WERI-Rb-1 (cell line): ENCODE results near the gene IFNL1.

Source experiments
- DNase-seq: peaks from one replicate; pipeline ENCODE4 v3.0.0-alpha.2; 2020
- H3K27ac ChIP-seq: fragments of 250-450 bp; sonication (Bioruptor Pico); 2 replicates; pipeline ENCODE4 v1.5.1; 2020; ENCODE audit warnings: mild to moderate bottlenecking, moderate library complexity
- H3K27me3 ChIP-seq: fragments of 250-450 bp; sonication (Bioruptor Pico); 2 replicates; pipeline ENCODE4 v1.5.1; 2021; ENCODE audit warnings: mild to moderate bottlenecking, low read depth, moderate library complexity; ENCODE audit not compliant: insufficient read depth, severe bottlenecking
- H3K36me3 ChIP-seq: fragments of 250-450 bp; sonication (Bioruptor Pico); 2 replicates; pipeline ENCODE4 v1.5.1; 2020; ENCODE audit warnings: mild to moderate bottlenecking, moderate library complexity
- H3K4me3 ChIP-seq: 2 replicates; pipeline ENCODE4 v1.5.1; 2011; ENCODE audit warnings: low read depth, mild to moderate bottlenecking, control low read depth, low read length
- H3K9me3 ChIP-seq: fragments of 250-450 bp; sonication (Bioruptor Pico); 2 replicates; pipeline ENCODE4 v1.5.1; 2021; ENCODE audit warnings: mild to moderate bottlenecking, moderate library complexity; ENCODE audit not compliant: severe bottlenecking
- CTCF ChIP-seq: IDR thresholded peaks from 2 replicates; pipeline ENCODE4 v1.5.1; 2011; ENCODE audit warnings: low read depth, mild to moderate bottlenecking, control low read depth, inconsistent platforms, low read length

IFNL1 gene

GRCh38 chr19:39284032-39284431, 12.2 kb upstream of the IFNL1 start:
- DNase-seq = no peak
- H3K9me3 ChIP-seq = peaks cover 5% of the 10 kb centered on the region
- H3K4me3 ChIP-seq = no peak overlapping the region
- TF ChIP-seq CTCF = no peak
- no peaks in the 10 kb centered on the region for H3K27me3 ChIP-seq
- H3K27ac ChIP-seq = no peak overlapping the region
- no peaks in the 10 kb centered on the region for H3K36me3 ChIP-seq

DNA sequence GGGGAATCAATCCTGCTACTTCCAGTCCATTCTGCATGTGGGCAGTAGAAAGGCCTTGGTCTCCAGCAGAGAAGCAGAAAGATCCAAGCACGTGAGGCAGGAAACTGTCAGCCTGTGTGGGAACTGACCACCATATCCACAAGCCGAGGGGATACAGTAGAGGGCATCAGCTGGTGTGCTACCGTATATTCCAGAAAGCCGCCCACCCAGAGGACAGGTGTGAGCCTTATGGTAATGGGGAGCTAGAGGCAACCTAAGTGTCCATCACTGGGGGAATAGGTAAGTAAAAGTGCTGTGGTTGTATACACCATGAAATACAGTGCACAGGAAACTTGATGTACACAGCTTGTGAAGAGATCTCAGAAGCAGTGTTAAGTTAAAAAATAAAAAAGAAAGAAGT, 2.8 kb upstream of the IFNL1 start:
- no peaks in the 10 kb centered on the region for H3K27me3 ChIP-seq
- H3K4me3 ChIP-seq = no peak overlapping the region
- no peak for TF ChIP-seq CTCF
- DNase-seq = no peak
- H3K27ac ChIP-seq = no peak overlapping the region
- H3K9me3 ChIP-seq = no peaks in the 10 kb centered on the region
- H3K36me3 ChIP-seq = no peaks in the 10 kb centered on the region

GRCh38 chr19:39296906-39297305, 699 bp downstream of the IFNL1 start:
- Histone ChIP-seq H3K9me3 (no peaks in the 10 kb centered on the region), H3K4me3 (no peak overlapping the region), H3K36me3 (no peaks in the 10 kb centered on the region), H3K27me3 (no peaks in the 10 kb centered on the region), H3K27ac (no peak overlapping the region)
- TF ChIP-seq CTCF = no peak
- no peak for DNase-seq

- Histone ChIP-seq H3K36me3 (no peaks in the 10 kb centered on the region), H3K4me3 (no peak overlapping the region), H3K9me3 (no peaks in the 10 kb centered on the region), H3K27me3 (no peaks in the 10 kb centered on the region), H3K27ac (no peak overlapping the region)
- no peak for TF ChIP-seq CTCF
- no peak for DNase-seq
Measured at GRCh38 chr19:39297931-39298634, 1.9 kb downstream of the IFNL1 start.

DNA sequence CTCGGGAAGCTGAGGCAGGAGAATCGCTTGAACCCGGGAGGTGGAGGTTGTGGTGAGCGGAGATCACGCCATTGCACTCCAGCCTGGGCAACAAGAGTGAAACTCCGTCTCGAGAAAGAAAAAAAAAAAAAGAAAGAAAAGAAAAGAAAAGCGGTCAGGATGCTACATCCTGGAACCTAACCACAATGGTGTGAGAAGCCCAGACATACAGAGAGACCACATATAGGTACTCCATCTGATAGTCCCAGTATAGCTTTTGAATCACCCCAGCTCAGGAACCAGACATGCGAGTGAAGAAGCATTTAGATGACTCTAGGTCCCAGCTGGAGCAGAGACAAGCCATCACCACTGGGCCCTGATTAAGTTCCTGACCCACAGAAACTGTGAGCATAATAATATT, 3.2 kb downstream of the IFNL1 start:
- no peak for TF ChIP-seq CTCF
- no peaks in the 10 kb centered on the region for H3K36me3 ChIP-seq
- H3K9me3 ChIP-seq = no peaks in the 10 kb centered on the region
- H3K4me3 ChIP-seq = no peak overlapping the region
- no peak for DNase-seq
- H3K27me3 ChIP-seq = no peaks in the 10 kb centered on the region
- H3K27ac ChIP-seq = no peak overlapping the region

DNA sequence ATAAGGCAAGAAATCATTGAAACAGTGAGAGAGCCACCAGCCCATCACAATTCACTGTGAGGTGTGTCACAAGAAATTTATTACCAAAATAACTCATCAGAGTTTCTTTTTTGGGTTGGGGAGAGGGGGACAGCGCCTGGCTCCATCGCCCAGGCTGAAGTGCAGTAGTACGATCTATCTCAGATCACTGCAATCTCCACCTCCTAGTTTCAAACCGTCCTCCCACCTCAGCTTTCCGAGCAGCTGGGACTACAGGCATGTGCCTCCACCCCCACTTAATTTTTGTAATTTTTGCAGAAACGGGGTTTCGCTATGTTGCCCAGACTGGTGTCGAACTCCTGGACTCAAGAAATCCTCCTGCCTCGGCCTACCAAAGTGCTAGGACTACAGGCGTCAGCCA, 3.6 kb downstream of the IFNL1 start:
- no peaks in the 10 kb centered on the region for H3K9me3 ChIP-seq
- no peak overlapping the region for H3K27ac ChIP-seq
- H3K4me3 ChIP-seq = no peak overlapping the region
- no peaks in the 10 kb centered on the region for H3K27me3 ChIP-seq
- no peak for TF ChIP-seq CTCF
- no peaks in the 10 kb centered on the region for H3K36me3 ChIP-seq
- DNase-seq = no peak
